ENCODE results near the gene OR52E2.

The OR52E2 gene

DNA sequence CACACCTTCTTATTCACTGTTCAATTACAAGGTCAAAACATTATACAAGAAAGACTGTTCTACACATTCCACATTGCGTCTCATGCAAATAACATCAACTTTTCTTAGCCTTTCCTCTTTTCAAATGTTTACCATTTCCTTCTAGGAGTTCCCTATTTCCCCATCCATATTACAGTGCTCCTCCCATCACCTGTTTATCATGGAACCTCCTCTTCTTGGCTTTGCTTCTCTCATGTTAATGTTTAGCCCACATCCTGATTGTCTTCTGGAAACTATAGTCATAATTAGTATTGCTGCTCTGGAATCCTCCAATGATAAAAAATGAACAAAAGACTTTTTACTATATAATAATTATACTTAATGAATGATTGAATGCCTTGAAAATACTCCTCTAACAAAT, 31.2 kb upstream of the OR52E2 start:
- WGBS (ENCODE audit: extremely low coverage, insufficient coverage, low lambda C conversion rate): no CpG with 5 or more reads among the region's 1 CpG
- H4K5ac ChIP-seq (ENCODE audit: low read length): no peak overlapping the region
- no peak overlapping the region for H3K23ac ChIP-seq (ENCODE audit: low read length)
- no peak overlapping the region for H4K8ac ChIP-seq (ENCODE audit: low read depth, low read length)
- no peaks in the 10 kb centered on the region for H3K4me1 ChIP-seq (ENCODE audit: control insufficient read depth, low read depth, low read length)
- H3K18ac ChIP-seq (ENCODE audit: low read length): no peak overlapping the region
- H2AK5ac ChIP-seq (ENCODE audit: low read length): no peak overlapping the region
- H3K27ac ChIP-seq (ENCODE audit: low read depth, low read length): no peak overlapping the region
- no peak overlapping the region for H3K4ac ChIP-seq (ENCODE audit: low read depth, low read length)
- no peak overlapping the region for H3K9ac ChIP-seq (ENCODE audit: low read length)
- no peak overlapping the region for H3K4me3 ChIP-seq (ENCODE audit: low read length)
- no peaks in the 10 kb centered on the region for H3K36me3 ChIP-seq (ENCODE audit: control insufficient read depth, insufficient read depth, low read length)
- no peaks in the 10 kb centered on the region for H3K79me2 ChIP-seq (ENCODE audit: control insufficient read depth, insufficient read depth, low read length)
- H2BK15ac ChIP-seq (replicated peaks; ENCODE audit: low read depth): no peak overlapping the region
- no peak for DNase-seq
- H3K79me1 ChIP-seq (ENCODE audit: low read length): no peaks in the 10 kb centered on the region
- no peak overlapping the region for H2BK120ac ChIP-seq (ENCODE audit: low read depth, low read length)
- no peak overlapping the region for H3K4me2 ChIP-seq (ENCODE audit: low read length)
- no peak overlapping the region for H2BK5ac ChIP-seq (ENCODE audit: low read length)
- H3K56ac ChIP-seq (ENCODE audit: low read length): no peak overlapping the region
- H3K27me3 ChIP-seq (ENCODE audit: insufficient read depth, low read length, poor library complexity): no peaks in the 10 kb centered on the region

DNA sequence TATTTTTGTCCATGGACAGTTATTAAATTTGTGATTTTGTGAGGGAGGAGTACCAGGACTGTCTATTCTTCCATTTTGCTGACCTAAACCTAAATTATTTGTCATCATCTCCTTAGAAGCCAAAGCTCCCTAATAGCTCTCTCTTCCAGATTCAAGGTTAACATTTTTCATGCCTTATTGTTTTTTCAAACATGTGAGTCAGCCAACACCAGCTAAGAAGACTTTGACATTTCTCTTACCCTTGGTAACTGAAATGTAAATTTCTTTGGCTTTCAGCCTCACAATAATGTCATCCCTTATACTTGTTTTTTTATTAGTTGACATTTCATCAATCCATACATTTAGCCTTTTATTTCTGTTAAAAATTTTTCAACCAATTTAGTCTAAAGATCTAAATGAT, 29.1 kb upstream of the OR52E2 start:
- Histone ChIP-seq H3K4me3 (ENCODE audit: low read length) (no peak overlapping the region), H4K8ac (ENCODE audit: low read depth, low read length) (no peak overlapping the region), H3K79me2 (ENCODE audit: control insufficient read depth, insufficient read depth, low read length) (no peaks in the 10 kb centered on the region), H3K23ac (ENCODE audit: low read length) (no peak overlapping the region), H3K4me1 (ENCODE audit: control insufficient read depth, low read depth, low read length) (no peaks in the 10 kb centered on the region), H2BK5ac (ENCODE audit: low read length) (no peak overlapping the region), H3K27ac (ENCODE audit: low read depth, low read length) (no peak overlapping the region), H2BK15ac (replicated peaks; ENCODE audit: low read depth) (no peak overlapping the region), H3K18ac (ENCODE audit: low read length) (no peak overlapping the region), H3K79me1 (ENCODE audit: low read length) (no peaks in the 10 kb centered on the region), H3K27me3 (ENCODE audit: insufficient read depth, low read length, poor library complexity) (no peaks in the 10 kb centered on the region), H2AK5ac (ENCODE audit: low read length) (no peak overlapping the region), H3K56ac (ENCODE audit: low read length) (no peak overlapping the region), H3K36me3 (ENCODE audit: control insufficient read depth, insufficient read depth, low read length) (no peaks in the 10 kb centered on the region), H3K9ac (ENCODE audit: low read length) (no peak overlapping the region), H4K5ac (ENCODE audit: low read length) (no peak overlapping the region), H2BK120ac (ENCODE audit: low read depth, low read length) (no peak overlapping the region), H3K4me2 (ENCODE audit: low read length) (no peak overlapping the region), H3K4ac (ENCODE audit: low read depth, low read length) (no peak overlapping the region)
- DNase-seq: no peak

GRCh38 chr11:5083602-5084001, 24.2 kb upstream of the OR52E2 start:
- Histone ChIP-seq H3K36me3 (ENCODE audit: control insufficient read depth, insufficient read depth, low read length) (no peaks in the 10 kb centered on the region), H2BK120ac (ENCODE audit: low read depth, low read length) (no peak overlapping the region), H3K23ac (ENCODE audit: low read length) (no peak overlapping the region), H3K18ac (ENCODE audit: low read length) (no peak overlapping the region), H3K79me2 (ENCODE audit: control insufficient read depth, insufficient read depth, low read length) (no peaks in the 10 kb centered on the region), H3K56ac (ENCODE audit: low read length) (no peak overlapping the region), H3K27me3 (ENCODE audit: insufficient read depth, low read length, poor library complexity) (no peaks in the 10 kb centered on the region), H3K4me2 (ENCODE audit: low read length) (no peak overlapping the region), H2BK15ac (replicated peaks; ENCODE audit: low read depth) (no peak overlapping the region), H3K79me1 (ENCODE audit: low read length) (no peaks in the 10 kb centered on the region), H2BK5ac (ENCODE audit: low read length) (no peak overlapping the region), H3K4me1 (ENCODE audit: control insufficient read depth, low read depth, low read length) (no peaks in the 10 kb centered on the region), H4K8ac (ENCODE audit: low read depth, low read length) (no peak overlapping the region), H3K9ac (ENCODE audit: low read length) (no peak overlapping the region), H3K27ac (ENCODE audit: low read depth, low read length) (no peak overlapping the region), H4K5ac (ENCODE audit: low read length) (no peak overlapping the region), H2AK5ac (ENCODE audit: low read length) (no peak overlapping the region), H3K4ac (ENCODE audit: low read depth, low read length) (no peak overlapping the region), H3K4me3 (ENCODE audit: low read length) (no peak overlapping the region)
- DNase-seq: no peak

- Histone ChIP-seq H2AK5ac (ENCODE audit: low read length) (no peak overlapping the region), H2BK15ac (replicated peaks; ENCODE audit: low read depth) (no peak overlapping the region), H3K4me3 (ENCODE audit: low read length) (no peak overlapping the region), H2BK5ac (ENCODE audit: low read length) (no peak overlapping the region), H2BK120ac (ENCODE audit: low read depth, low read length) (no peak overlapping the region), H3K79me2 (ENCODE audit: control insufficient read depth, insufficient read depth, low read length) (no peaks in the 10 kb centered on the region), H3K4ac (ENCODE audit: low read depth, low read length) (no peak overlapping the region), H4K8ac (ENCODE audit: low read depth, low read length) (no peak overlapping the region), H3K79me1 (ENCODE audit: low read length) (no peaks in the 10 kb centered on the region), H3K27me3 (ENCODE audit: insufficient read depth, low read length, poor library complexity) (no peaks in the 10 kb centered on the region), H3K18ac (ENCODE audit: low read length) (no peak overlapping the region), H3K4me2 (ENCODE audit: low read length) (no peak overlapping the region), H3K9ac (ENCODE audit: low read length) (no peak overlapping the region), H3K23ac (ENCODE audit: low read length) (no peak overlapping the region), H3K27ac (ENCODE audit: low read depth, low read length) (no peak overlapping the region), H4K5ac (ENCODE audit: low read length) (no peak overlapping the region), H3K36me3 (ENCODE audit: control insufficient read depth, insufficient read depth, low read length) (no peaks in the 10 kb centered on the region), H3K56ac (ENCODE audit: low read length) (no peak overlapping the region), H3K4me1 (ENCODE audit: control insufficient read depth, low read depth, low read length) (no peaks in the 10 kb centered on the region)
- DNase-seq: no peak
- no CpG with 5 or more reads among the region's 2 CpGs for WGBS (ENCODE audit: extremely low coverage, insufficient coverage, low lambda C conversion rate)
Observed at GRCh38 chr11:5081405-5081804, 22.0 kb upstream of the OR52E2 start.

- no peak overlapping the region for H3K23ac ChIP-seq (ENCODE audit: low read length)
- no peak overlapping the region for H3K4me2 ChIP-seq (ENCODE audit: low read length)
- no peaks in the 10 kb centered on the region for H3K27me3 ChIP-seq (ENCODE audit: insufficient read depth, low read length, poor library complexity)
- H3K4me1 ChIP-seq (ENCODE audit: control insufficient read depth, low read depth, low read length): no peaks in the 10 kb centered on the region
- no peaks in the 10 kb centered on the region for H3K79me2 ChIP-seq (ENCODE audit: control insufficient read depth, insufficient read depth, low read length)
- no peak overlapping the region for H3K18ac ChIP-seq (ENCODE audit: low read length)
- no peak overlapping the region for H2BK15ac ChIP-seq (replicated peaks; ENCODE audit: low read depth)
- no peak overlapping the region for H3K27ac ChIP-seq (ENCODE audit: low read depth, low read length)
- H3K56ac ChIP-seq (ENCODE audit: low read length): no peak overlapping the region
- H3K79me1 ChIP-seq (ENCODE audit: low read length): no peaks in the 10 kb centered on the region
- no peak overlapping the region for H2BK5ac ChIP-seq (ENCODE audit: low read length)
- no peak overlapping the region for H3K9ac ChIP-seq (ENCODE audit: low read length)
- no peak overlapping the region for H4K8ac ChIP-seq (ENCODE audit: low read depth, low read length)
- WGBS (ENCODE audit: extremely low coverage, insufficient coverage, low lambda C conversion rate): no CpG with 5 or more reads among the region's 3 CpGs
- H2BK120ac ChIP-seq (ENCODE audit: low read depth, low read length): no peak overlapping the region
- H3K4ac ChIP-seq (ENCODE audit: low read depth, low read length): no peak overlapping the region
- H2AK5ac ChIP-seq (ENCODE audit: low read length): no peak overlapping the region
- peak; percentile 57 for DNase-seq
- H4K5ac ChIP-seq (ENCODE audit: low read length): no peak overlapping the region
- H3K36me3 ChIP-seq (ENCODE audit: control insufficient read depth, insufficient read depth, low read length): no peaks in the 10 kb centered on the region
- H3K4me3 ChIP-seq (ENCODE audit: low read length): no peak overlapping the region
Observed at GRCh38 chr11:5071799-5072198, 12.4 kb upstream of the OR52E2 start.

GRCh38 chr11:5069272-5069671, 9.8 kb upstream of the OR52E2 start, which contains the start of gene OR52E1:
Gene OR52E1, plus strand, starts transcription at chr11:5069572.
- DNase-seq: no peak
- Histone ChIP-seq H3K27me3 (ENCODE audit: insufficient read depth, low read length, poor library complexity) (no peaks in the 10 kb centered on the region), H3K56ac (ENCODE audit: low read length) (no peak within 1 kb of the TSS), H3K36me3 (ENCODE audit: control insufficient read depth, insufficient read depth, low read length) (no peaks in the 10 kb centered on the region), H3K4me3 (ENCODE audit: low read length) (no peak within 1 kb of the TSS), H3K79me1 (ENCODE audit: low read length) (no peaks in the 10 kb centered on the region), H3K79me2 (ENCODE audit: control insufficient read depth, insufficient read depth, low read length) (no peaks in the 10 kb centered on the region), H4K5ac (ENCODE audit: low read length) (no peak within 1 kb of the TSS), H2AK5ac (ENCODE audit: low read length) (no peak within 1 kb of the TSS), H3K4me1 (ENCODE audit: control insufficient read depth, low read depth, low read length) (no peaks in the 10 kb centered on the region), H3K9ac (ENCODE audit: low read length) (no peak within 1 kb of the TSS), H3K27ac (ENCODE audit: low read depth, low read length) (no peak within 1 kb of the TSS), H3K4me2 (ENCODE audit: low read length) (no peak within 1 kb of the TSS), H3K23ac (ENCODE audit: low read length) (no peak within 1 kb of the TSS), H2BK120ac (ENCODE audit: low read depth, low read length) (no peak within 1 kb of the TSS), H2BK15ac (replicated peaks; ENCODE audit: low read depth) (no peak within 1 kb of the TSS), H2BK5ac (ENCODE audit: low read length) (no peak within 1 kb of the TSS), H3K18ac (ENCODE audit: low read length) (no peak within 1 kb of the TSS), H3K4ac (ENCODE audit: low read depth, low read length) (no peak within 1 kb of the TSS), H4K8ac (ENCODE audit: low read depth, low read length) (no peak within 1 kb of the TSS)
- WGBS (ENCODE audit: extremely low coverage, insufficient coverage, low lambda C conversion rate): no CpG with 5 or more reads among the region's 3 CpGs

All from mesendoderm (in vitro differentiated cells).